Measurements from ENCODE around the gene PAPPA2.

- no peak for TF ChIP-seq POLR2A (IDR thresholded peaks at IDR 0.05)
- TF ChIP-seq CTCF (IDR thresholded peaks at IDR 0.05): no peak
These were observed 83.8 kb downstream of the PAPPA2 start for GRCh38 chr1:176546825-176547224.
